ENCODE data around the gene HVCN1.
"Not testable (repeated sequence)": the region's sequence is repeated elsewhere in the genome, so short reads cannot be mapped to it uniquely, and the experiment has no call there.

Gene HVCN1

GRCh38 chr12:110688446-110689280 lies at the start of gene HVCN1:
TSS of gene HVCN1 (minus strand) at chr12:110689115. CDS start at chr12:110683245, 5,870 bp downstream.
- H3K4me3 ChIP-seq (ENCODE audit: low read depth, low read length): peak within 1 kb of the TSS; percentile 70
- peak within 1 kb of the TSS; percentile 65 for H3K9ac ChIP-seq (ENCODE audit: low read depth, low read length)
- peaks cover 9% of the 10 kb centered on the region for H3K4me1 ChIP-seq (ENCODE audit: control insufficient read depth, insufficient read depth, low read length)
- peaks cover 3% of the 10 kb centered on the region for H3K36me3 ChIP-seq (ENCODE audit: control insufficient read depth, insufficient read depth, low read length)
- no peaks in the 10 kb centered on the region for H3K9me3 ChIP-seq (ENCODE audit: control insufficient read depth, insufficient read depth, low read length)
- peaks cover 10% of the 10 kb centered on the region for H3K27me3 ChIP-seq (ENCODE audit: control insufficient read depth, insufficient read depth, low read length)

- Histone ChIP-seq H3K27me3 (ENCODE audit: control insufficient read depth, insufficient read depth, low read length) (no peaks in the 10 kb centered on the region), H3K9me3 (ENCODE audit: control insufficient read depth, insufficient read depth, low read length) (no peaks in the 10 kb centered on the region), H3K4me3 (ENCODE audit: low read depth, low read length) (no peak overlapping the region), H3K4me1 (ENCODE audit: control insufficient read depth, insufficient read depth, low read length) (peaks cover 15% of the 10 kb centered on the region), H3K36me3 (ENCODE audit: control insufficient read depth, insufficient read depth, low read length) (no peaks in the 10 kb centered on the region), H3K9ac (ENCODE audit: low read depth, low read length) (no peak overlapping the region)
Measured at GRCh38 chr12:110737532-110737931, 48.6 kb upstream of the HVCN1 start.

GRCh38 chr12:110737016-110737415 lies 48.1 kb upstream of the HVCN1 start:
- not testable (repeated sequence) for H3K36me3 ChIP-seq (ENCODE audit: control insufficient read depth, insufficient read depth, low read length); H3K4me3 ChIP-seq (ENCODE audit: low read depth, low read length); H3K9ac ChIP-seq (ENCODE audit: low read depth, low read length); H3K9me3 ChIP-seq (ENCODE audit: control insufficient read depth, insufficient read depth, low read length); H3K27me3 ChIP-seq (ENCODE audit: control insufficient read depth, insufficient read depth, low read length)
- peaks cover 15% of the 10 kb centered on the region for H3K4me1 ChIP-seq (ENCODE audit: control insufficient read depth, insufficient read depth, low read length)

GRCh38 chr12:110733900-110734299 lies 45.0 kb upstream of the HVCN1 start:
- peaks cover 15% of the 10 kb centered on the region for H3K36me3 ChIP-seq (ENCODE audit: control insufficient read depth, insufficient read depth, low read length)
- H3K27me3 ChIP-seq (ENCODE audit: control insufficient read depth, insufficient read depth, low read length): no peaks in the 10 kb centered on the region
- H3K4me1 ChIP-seq (ENCODE audit: control insufficient read depth, insufficient read depth, low read length): peaks cover 15% of the 10 kb centered on the region
- no peak overlapping the region for H3K9ac ChIP-seq (ENCODE audit: low read depth, low read length)
- H3K4me3 ChIP-seq (ENCODE audit: low read depth, low read length): no peak overlapping the region
- no peaks in the 10 kb centered on the region for H3K9me3 ChIP-seq (ENCODE audit: control insufficient read depth, insufficient read depth, low read length)

- H3K9me3 ChIP-seq (ENCODE audit: control insufficient read depth, insufficient read depth, low read length): no peaks in the 10 kb centered on the region
- peaks cover 17% of the 10 kb centered on the region for H3K36me3 ChIP-seq (ENCODE audit: control insufficient read depth, insufficient read depth, low read length)
- peaks cover 13% of the 10 kb centered on the region for H3K4me1 ChIP-seq (ENCODE audit: control insufficient read depth, insufficient read depth, low read length)
- H3K27me3 ChIP-seq (ENCODE audit: control insufficient read depth, insufficient read depth, low read length): no peaks in the 10 kb centered on the region
- H3K9ac ChIP-seq (ENCODE audit: low read depth, low read length): no peak overlapping the region
- no peak overlapping the region for H3K4me3 ChIP-seq (ENCODE audit: low read depth, low read length)
Measured at GRCh38 chr12:110733089-110733715, 44.3 kb upstream of the HVCN1 start.

- H3K9ac ChIP-seq (ENCODE audit: low read depth, low read length): no peak overlapping the region
- no peak overlapping the region for H3K4me3 ChIP-seq (ENCODE audit: low read depth, low read length)
- H3K9me3 ChIP-seq (ENCODE audit: control insufficient read depth, insufficient read depth, low read length): no peaks in the 10 kb centered on the region
- no peaks in the 10 kb centered on the region for H3K27me3 ChIP-seq (ENCODE audit: control insufficient read depth, insufficient read depth, low read length)
- peaks cover 20% of the 10 kb centered on the region for H3K36me3 ChIP-seq (ENCODE audit: control insufficient read depth, insufficient read depth, low read length)
- H3K4me1 ChIP-seq (ENCODE audit: control insufficient read depth, insufficient read depth, low read length): peaks cover 17% of the 10 kb centered on the region
Measured at GRCh38 chr12:110732572-110732971, 43.7 kb upstream of the HVCN1 start.

GRCh38 chr12:110731479-110731878 lies 42.6 kb upstream of the HVCN1 start:
- peaks cover 22% of the 10 kb centered on the region for H3K4me1 ChIP-seq (ENCODE audit: control insufficient read depth, insufficient read depth, low read length)

GRCh38 chr12:110728628-110729027 lies 39.7 kb upstream of the HVCN1 start:
- H3K9ac ChIP-seq (ENCODE audit: low read depth, low read length): no peak overlapping the region
- no peak overlapping the region for H3K4me3 ChIP-seq (ENCODE audit: low read depth, low read length)
- no peaks in the 10 kb centered on the region for H3K27me3 ChIP-seq (ENCODE audit: control insufficient read depth, insufficient read depth, low read length)
- peaks cover 34% of the 10 kb centered on the region for H3K36me3 ChIP-seq (ENCODE audit: control insufficient read depth, insufficient read depth, low read length)
- H3K4me1 ChIP-seq (ENCODE audit: control insufficient read depth, insufficient read depth, low read length): peaks cover 22% of the 10 kb centered on the region
- H3K9me3 ChIP-seq (ENCODE audit: control insufficient read depth, insufficient read depth, low read length): no peaks in the 10 kb centered on the region

More at GRCh38 chr12:110731479-110731878, 42.6 kb upstream of the HVCN1 start:
- no peak overlapping the region for H3K4me3 ChIP-seq (ENCODE audit: low read depth, low read length)
- no peaks in the 10 kb centered on the region for H3K27me3 ChIP-seq (ENCODE audit: control insufficient read depth, insufficient read depth, low read length)
- H3K9ac ChIP-seq (ENCODE audit: low read depth, low read length): no peak overlapping the region
- H3K9me3 ChIP-seq (ENCODE audit: control insufficient read depth, insufficient read depth, low read length): no peaks in the 10 kb centered on the region
- H3K36me3 ChIP-seq (ENCODE audit: control insufficient read depth, insufficient read depth, low read length): peaks cover 21% of the 10 kb centered on the region

- Histone ChIP-seq H3K36me3 (ENCODE audit: control insufficient read depth, insufficient read depth, low read length) (peaks cover 46% of the 10 kb centered on the region), H3K4me1 (ENCODE audit: control insufficient read depth, insufficient read depth, low read length) (peaks cover 14% of the 10 kb centered on the region)
Measured at GRCh38 chr12:110726708-110727369, 37.9 kb upstream of the HVCN1 start.

GRCh38 chr12:110726028-110726427 lies 37.1 kb upstream of the HVCN1 start:
- H3K9me3 ChIP-seq (ENCODE audit: control insufficient read depth, insufficient read depth, low read length): no peaks in the 10 kb centered on the region
- peaks cover 14% of the 10 kb centered on the region for H3K4me1 ChIP-seq (ENCODE audit: control insufficient read depth, insufficient read depth, low read length)
- no peak overlapping the region for H3K9ac ChIP-seq (ENCODE audit: low read depth, low read length)
- H3K27me3 ChIP-seq (ENCODE audit: control insufficient read depth, insufficient read depth, low read length): no peaks in the 10 kb centered on the region
- H3K4me3 ChIP-seq (ENCODE audit: low read depth, low read length): no peak overlapping the region
- H3K36me3 ChIP-seq (ENCODE audit: control insufficient read depth, insufficient read depth, low read length): peaks cover 52% of the 10 kb centered on the region

More at GRCh38 chr12:110726708-110727369, 37.9 kb upstream of the HVCN1 start:
- no peaks in the 10 kb centered on the region for H3K27me3 ChIP-seq (ENCODE audit: control insufficient read depth, insufficient read depth, low read length)
- no peaks in the 10 kb centered on the region for H3K9me3 ChIP-seq (ENCODE audit: control insufficient read depth, insufficient read depth, low read length)
- H3K9ac ChIP-seq (ENCODE audit: low read depth, low read length): no peak overlapping the region
- no peak overlapping the region for H3K4me3 ChIP-seq (ENCODE audit: low read depth, low read length)

GRCh38 chr12:110725267-110725666 lies 36.4 kb upstream of the HVCN1 start:
- peaks cover 54% of the 10 kb centered on the region for H3K36me3 ChIP-seq (ENCODE audit: control insufficient read depth, insufficient read depth, low read length)
- no peaks in the 10 kb centered on the region for H3K27me3 ChIP-seq (ENCODE audit: control insufficient read depth, insufficient read depth, low read length)
- no peak overlapping the region for H3K9ac ChIP-seq (ENCODE audit: low read depth, low read length)
- H3K4me1 ChIP-seq (ENCODE audit: control insufficient read depth, insufficient read depth, low read length): peaks cover 14% of the 10 kb centered on the region
- no peak overlapping the region for H3K4me3 ChIP-seq (ENCODE audit: low read depth, low read length)
- no peaks in the 10 kb centered on the region for H3K9me3 ChIP-seq (ENCODE audit: control insufficient read depth, insufficient read depth, low read length)
